Activated CD4-positive, CD25-positive, alpha-beta regulatory T cell treated with anti-CD3 and anti-CD28 coated beads, Interleukin-2, amount 50 U/mL, for 16 hours (primary cell): ENCODE results near the gene ATG2A.

Source experiments
- DNase-seq: peaks from one replicate; pipeline ENCODE4 v3.0.0-alpha.2; 2020; ENCODE audit warnings: low read depth, low spot score

ATG2A gene

DNA sequence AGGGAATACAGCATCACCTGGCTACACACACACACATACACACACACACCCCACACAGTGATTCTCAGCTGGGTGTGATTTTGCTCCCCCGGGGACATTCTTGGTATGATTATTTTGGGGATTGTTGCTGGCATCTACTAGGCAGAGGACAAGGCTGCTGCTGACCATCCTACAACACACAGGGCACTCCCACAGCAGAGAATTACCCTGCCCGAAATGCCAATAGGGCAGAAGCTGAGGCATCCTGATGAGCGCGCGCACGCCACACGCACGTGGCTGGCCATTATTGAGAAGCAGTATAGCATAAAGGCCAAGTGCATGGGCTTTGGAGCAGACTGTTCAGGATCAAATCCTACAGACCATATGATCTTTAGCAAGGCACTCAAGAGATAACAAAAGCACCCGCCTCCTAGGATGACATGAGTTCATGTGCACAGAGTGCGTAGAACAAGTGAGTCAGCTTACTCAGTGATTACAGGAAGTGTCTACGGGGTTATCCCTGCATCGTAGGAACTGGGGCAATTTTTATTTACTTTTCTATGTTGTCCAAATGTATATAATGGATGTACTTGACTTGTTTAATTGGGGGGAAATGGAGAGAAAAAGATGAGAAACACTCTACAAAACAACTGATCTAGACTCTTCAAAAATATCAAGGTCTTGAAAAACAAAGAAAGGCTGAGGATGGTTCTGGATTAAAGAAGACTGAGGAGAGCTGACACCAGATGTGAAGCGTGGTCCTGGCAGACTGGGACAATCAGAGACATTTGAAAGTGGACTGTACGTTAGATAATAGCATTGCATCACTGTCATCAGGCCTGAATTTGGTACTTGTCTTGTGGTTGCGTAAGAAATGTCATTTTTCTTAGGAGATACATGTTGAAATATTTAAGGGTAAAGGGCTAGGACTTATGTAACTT is 31.4 kb downstream of the ATG2A start:
- no peak for DNase-seq

- DNase-seq: no peak
These were observed 33.0 kb downstream of the ATG2A start for GRCh38 chr11:64884019-64884418.

DNA sequence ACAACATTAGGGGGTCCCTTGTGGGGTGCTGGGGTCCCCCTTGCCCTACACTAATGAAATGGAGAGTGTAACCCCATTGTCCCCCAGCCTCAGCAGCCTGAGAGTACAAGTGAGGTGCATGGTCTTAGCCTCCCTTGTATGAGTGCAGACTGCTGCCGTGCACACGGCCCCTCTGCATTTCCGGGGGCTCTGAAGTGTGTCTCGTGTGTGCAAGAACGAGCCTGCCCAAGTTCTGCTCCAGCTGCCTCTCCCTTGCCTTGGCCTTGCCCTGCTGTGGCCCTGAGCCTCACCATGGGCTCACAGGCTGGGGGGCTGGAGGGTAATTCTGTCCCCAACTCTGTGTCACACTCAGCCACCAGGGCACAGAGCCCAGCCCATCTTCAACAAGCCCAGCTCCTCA is 33.4 kb downstream of the ATG2A start:
- DNase-seq: no peak

- no peak for DNase-seq
These were observed 34.8 kb downstream of the ATG2A start for GRCh38 chr11:64882243-64882642.

DNA sequence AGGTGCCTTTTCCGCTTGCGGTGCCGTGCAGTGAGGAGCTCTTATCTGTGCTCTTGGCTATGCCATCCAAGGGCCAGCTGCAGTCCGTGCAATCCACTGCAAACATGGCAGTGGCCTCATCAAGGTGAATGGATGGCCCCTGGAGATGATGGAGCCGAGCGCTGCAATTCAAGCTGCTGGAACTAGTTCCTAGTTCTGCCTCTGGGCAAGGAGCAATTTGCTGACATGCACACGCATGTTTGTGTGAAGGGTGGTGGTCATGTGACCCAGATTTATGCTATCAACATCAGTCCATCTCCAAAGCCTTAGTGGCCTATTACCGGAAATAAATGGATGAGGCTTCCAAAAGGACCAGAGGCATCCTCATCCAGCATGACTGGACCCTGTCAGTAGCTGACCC is 35.5 kb downstream of the ATG2A start:
- DNase-seq: no peak

- no peak for DNase-seq
These were observed 36.6 kb downstream of the ATG2A start for GRCh38 chr11:64880240-64881001.

- no peak for DNase-seq
These were observed 37.6 kb downstream of the ATG2A start for GRCh38 chr11:64879244-64879900.

- peak; percentile 99 for DNase-seq
These were observed 38.3 kb downstream of the ATG2A start, which contains the start of gene EHD1 for GRCh38 chr11:64878494-64879243. Gene EHD1 (minus strand): TSS chr11:64878621. CDS start chr11:64878464, 157 bp downstream.

DNA sequence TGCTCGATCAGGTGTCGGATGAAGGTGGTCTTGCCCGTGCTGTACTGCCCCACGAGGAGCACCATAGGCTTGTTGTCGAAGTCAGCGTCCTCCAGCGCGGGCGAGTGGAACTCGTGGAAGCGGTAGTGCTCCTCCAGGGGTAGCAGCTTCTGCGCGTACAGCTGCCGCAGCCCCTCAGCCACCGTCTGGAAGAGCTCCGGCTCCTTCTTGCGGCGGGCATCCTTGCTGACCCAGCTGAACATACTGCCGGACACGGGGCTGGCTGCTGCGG is 38.9 kb downstream of the ATG2A start:
- no peak for DNase-seq

GRCh38 chr11:64877390-64878222 is 39.4 kb downstream of the ATG2A start:
- no peak for DNase-seq

DNA sequence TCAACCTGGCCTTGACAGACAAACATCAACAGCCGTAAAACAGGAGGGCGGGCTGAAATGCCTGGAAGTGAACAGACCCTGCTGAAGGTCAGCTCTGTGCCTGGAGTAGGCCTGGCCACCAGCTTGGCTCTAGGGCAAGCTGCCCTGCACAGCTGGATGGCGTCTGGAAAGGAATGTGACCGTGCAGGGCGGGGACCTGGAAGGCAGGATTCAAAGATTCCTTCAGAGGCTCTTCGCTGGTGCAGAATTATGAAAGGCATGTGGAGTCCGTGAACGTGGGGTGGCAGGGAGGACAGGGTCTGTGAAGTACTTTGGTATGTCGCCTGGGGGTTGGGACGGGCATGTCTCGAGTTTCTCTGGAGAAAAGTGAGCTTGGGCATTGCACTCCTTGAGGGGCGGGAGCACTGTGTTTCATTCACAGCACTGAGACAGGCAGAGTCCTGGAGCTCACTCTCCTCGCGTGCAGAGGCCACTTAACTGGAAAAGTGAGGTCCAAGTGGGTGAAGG is 40.1 kb downstream of the ATG2A start:
- DNase-seq: no peak

- no peak for DNase-seq
These were observed 40.7 kb downstream of the ATG2A start for GRCh38 chr11:64876229-64876750.

GRCh38 chr11:64875369-64876228 is 41.4 kb downstream of the ATG2A start:
- no peak for DNase-seq

DNA sequence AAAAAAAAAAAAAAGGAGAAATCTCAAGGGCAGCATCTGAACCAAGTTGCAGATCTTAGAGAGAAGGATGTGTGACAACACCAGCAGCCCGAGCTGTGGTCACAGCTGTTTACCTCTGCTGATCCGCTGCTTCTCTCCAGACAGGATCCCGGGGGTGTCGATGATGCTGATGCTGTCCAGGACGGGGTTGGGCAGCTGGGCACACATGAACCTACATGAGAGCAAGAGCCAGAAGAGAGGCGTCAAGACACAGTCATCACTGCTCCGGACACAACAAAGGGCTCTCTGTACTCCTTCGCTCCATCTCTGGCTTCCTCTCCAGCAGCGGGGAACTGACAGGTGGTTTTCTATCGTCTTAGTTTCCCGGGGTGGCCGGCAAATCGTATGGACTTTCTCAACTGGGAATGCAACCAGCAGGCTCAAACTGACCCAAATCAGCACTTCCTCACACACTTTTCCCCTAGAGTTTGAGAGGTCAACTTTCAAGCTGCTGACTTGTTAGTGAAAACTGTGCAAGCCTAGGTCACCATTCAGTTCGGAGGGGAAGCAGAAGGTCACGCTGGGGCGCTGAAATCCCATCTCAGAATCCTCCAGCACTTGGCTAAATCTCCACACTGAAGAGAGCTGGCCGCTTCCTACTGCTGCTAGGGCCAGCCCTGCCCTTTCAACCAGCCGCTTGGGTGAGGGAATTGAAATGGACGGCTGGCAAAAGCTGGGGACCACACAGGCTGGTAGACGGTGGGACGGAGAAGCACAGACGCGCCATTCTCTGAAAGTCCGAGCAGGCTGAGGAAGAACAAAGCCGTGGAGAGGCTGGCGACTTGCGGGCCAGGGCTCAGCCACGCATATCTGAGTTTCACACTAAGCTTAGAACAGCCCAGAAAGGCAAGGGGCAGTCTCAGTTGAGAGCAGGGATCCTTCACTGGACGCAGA is 42.4 kb downstream of the ATG2A start:
- DNase-seq: no peak

DNA sequence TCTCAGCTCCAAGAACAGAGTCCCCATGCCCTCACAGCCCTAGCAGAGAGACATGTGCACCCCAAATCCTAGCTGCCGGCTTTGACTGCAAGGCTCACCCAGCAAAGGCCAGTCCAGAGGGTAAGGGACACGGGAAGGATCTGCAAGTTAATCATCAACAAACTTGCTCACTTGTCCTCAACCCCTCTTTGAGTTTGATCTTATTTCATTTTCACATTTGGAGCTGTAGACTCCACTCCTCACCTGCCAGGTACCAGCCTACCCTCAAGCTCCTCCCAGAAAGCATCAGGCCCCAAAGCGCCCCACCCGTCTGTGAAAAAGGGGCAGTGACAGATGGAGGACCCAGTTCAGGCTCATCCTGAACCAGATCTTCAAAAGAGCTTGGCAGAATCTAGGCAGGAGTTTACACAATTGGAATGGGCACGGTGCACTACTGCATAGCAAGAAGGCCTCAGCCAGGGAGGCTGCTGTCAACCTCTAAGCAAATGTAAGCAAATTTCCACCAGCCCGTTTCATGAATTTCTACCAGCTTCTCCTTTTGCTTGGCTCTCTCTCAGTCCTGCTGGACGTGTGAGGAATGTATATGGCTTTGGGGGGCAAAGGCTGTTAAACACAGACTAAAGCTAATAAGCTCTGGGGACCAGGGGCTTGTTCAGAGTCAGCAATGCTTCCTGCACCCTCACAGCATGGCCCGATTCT is 44.1 kb downstream of the ATG2A start:
- DNase-seq: no peak

GRCh38 chr11:64871492-64871891 is 45.5 kb downstream of the ATG2A start:
- DNase-seq: no peak

GRCh38 chr11:64870893-64871466 is 46.0 kb downstream of the ATG2A start:
- DNase-seq: no peak
